Activated T-helper 2 cell treated with anti-CD3 and anti-CD28 coated beads, Interferon-gamma antibody, Interleukin-2, Interleukin-4, amounts not matched to agents 10 μg/mL and 5 μg/mL and 100 μg/mL, durations not matched to agents 14 hours and 24 hours and 36 hours (primary cell): ENCODE data around the gene DOK7. TPM values are rescaled to one million over a fixed set of nuclear protein-coding genes. Genes with fewer than 3 reads are reported as not detected.
"Not testable (repeated sequence)": the region's sequence is repeated elsewhere in the genome, so short reads cannot be mapped to it uniquely, and the experiment has no call there.

Source experiments
- DNase-seq: peaks from one replicate; pipeline ENCODE4 v3.0.0; 2021; ENCODE audit warnings: low spot score
- H3K27ac Mint-ChIP-seq: one replicate; pipeline ENCODE4 v1.8.0; 2021; ENCODE audit warnings: mixed read lengths
- H3K27me3 Mint-ChIP-seq: one replicate; pipeline ENCODE4 v1.8.0; 2021; ENCODE audit warnings: low read depth, mixed read lengths
- H3K36me3 Mint-ChIP-seq: one replicate; pipeline ENCODE4 v1.8.0; 2021; ENCODE audit warnings: low read depth, mixed read lengths
- H3K4me1 Mint-ChIP-seq: one replicate; pipeline ENCODE4 v1.8.0; 2021; ENCODE audit warnings: low read depth, mixed read lengths
- H3K4me3 Mint-ChIP-seq: one replicate; pipeline ENCODE4 v1.8.0; 2021; ENCODE audit warnings: low read depth, mild to moderate bottlenecking, moderate library complexity, mixed read lengths
- H3K9me3 Mint-ChIP-seq: one replicate; pipeline ENCODE4 v1.8.0; 2021; ENCODE audit warnings: mixed read lengths
- intact Hi-C: fragments of 100-400 bp; cut with micrococcal nuclease; formaldehyde crosslinking; loops from one replicate; pipeline ENCODE4 v1.15.1; 2023
- total RNA-seq: library from RNA; stranded (reverse); gene quantifications from 2 replicates; pipeline ENCODE4 v1.2.3, GENCODE V29; 2022

The DOK7 gene
- total RNA-seq, 1 donor from 2014 or later: not detected

- H3K36me3 Mint-ChIP-seq: peaks cover 22% of the 10 kb centered on the region
- H3K27me3 Mint-ChIP-seq: no peaks in the 10 kb centered on the region
- peaks cover 13% of the 10 kb centered on the region for H3K4me1 Mint-ChIP-seq
These were observed 65.1 kb downstream of the DOK7 start for GRCh38 chr4:3527914-3528876.

GRCh38 chr4:3529363-3529762, 66.3 kb downstream of the DOK7 start:
- H3K4me3 Mint-ChIP-seq: no peak overlapping the region
- H3K9me3 Mint-ChIP-seq: no peaks in the 10 kb centered on the region
- no peak overlapping the region for H3K27ac Mint-ChIP-seq

More at GRCh38 chr4:3527914-3528876, 65.1 kb downstream of the DOK7 start:
- no peak for DNase-seq
- Mint-ChIP-seq H3K9me3 (no peaks in the 10 kb centered on the region), H3K4me3 (no peak overlapping the region), H3K27ac (no peak overlapping the region)
- intact Hi-C loops: no loop called here

GRCh38 chr4:3530051-3530450, 66.9 kb downstream of the DOK7 start:
- H3K36me3 Mint-ChIP-seq: peaks cover 13% of the 10 kb centered on the region
- H3K27me3 Mint-ChIP-seq: peaks cover 8% of the 10 kb centered on the region
- H3K4me3 Mint-ChIP-seq: peak overlapping the region; percentile 99
- peaks cover 13% of the 10 kb centered on the region for H3K4me1 Mint-ChIP-seq
- DNase-seq: no peak
- H3K9me3 Mint-ChIP-seq: peaks cover under 1% of the 10 kb centered on the region
- intact Hi-C loops: no loop called here
- H3K27ac Mint-ChIP-seq: no peak overlapping the region

More at GRCh38 chr4:3529363-3529762, 66.3 kb downstream of the DOK7 start:
- peaks cover 13% of the 10 kb centered on the region for H3K4me1 Mint-ChIP-seq
- peaks cover 5% of the 10 kb centered on the region for H3K27me3 Mint-ChIP-seq
- H3K36me3 Mint-ChIP-seq: peaks cover 19% of the 10 kb centered on the region
- intact Hi-C loops: no loop called here
- no peak for DNase-seq

- Mint-ChIP-seq H3K9me3 (peaks cover 5% of the 10 kb centered on the region), H3K27ac (no peak overlapping the region), H3K27me3 (peaks cover 8% of the 10 kb centered on the region), H3K36me3 (peaks cover 13% of the 10 kb centered on the region), H3K4me3 (peak overlapping the region; percentile 99), H3K4me1 (peaks cover 13% of the 10 kb centered on the region)
- intact Hi-C loops: no loop called here
- no peak for DNase-seq
These were observed 67.7 kb downstream of the DOK7 start for GRCh38 chr4:3530663-3531254.

GRCh38 chr4:3531318-3531878, 68.3 kb downstream of the DOK7 start:
- peak overlapping the region; percentile 99 for H3K4me3 Mint-ChIP-seq
- DNase-seq: no peak
- H3K27ac Mint-ChIP-seq: peak overlapping the region; percentile 39
- H3K36me3 Mint-ChIP-seq: peaks cover 13% of the 10 kb centered on the region
- H3K4me1 Mint-ChIP-seq: peaks cover 13% of the 10 kb centered on the region
- H3K9me3 Mint-ChIP-seq: peaks cover 5% of the 10 kb centered on the region
- intact Hi-C loops: no loop called here
- H3K27me3 Mint-ChIP-seq: peaks cover 8% of the 10 kb centered on the region

- Mint-ChIP-seq H3K36me3 (peaks cover 13% of the 10 kb centered on the region), H3K27ac (peak within 1 kb of the TSS; percentile 91), H3K4me1 (peaks cover 13% of the 10 kb centered on the region), H3K27me3 (peaks cover 8% of the 10 kb centered on the region), H3K9me3 (peaks cover 5% of the 10 kb centered on the region), H3K4me3 (peak within 1 kb of the TSS; percentile 99)
- peak; percentile 82 for DNase-seq
- intact Hi-C loops: no loop called here
These were observed 69.0 kb downstream of the DOK7 start, which contains the start of gene LRPAP1 for GRCh38 chr4:3531879-3532750. TSS of gene LRPAP1 (minus strand) at chr4:3532422. CDS start at chr4:3532412, 10 bp downstream.

- H3K27ac Mint-ChIP-seq: no peak overlapping the region
- intact Hi-C loops: no loop called here
- peak overlapping the region; percentile 99 for H3K4me3 Mint-ChIP-seq
- DNase-seq: no peak
- H3K27me3 Mint-ChIP-seq: peaks cover 8% of the 10 kb centered on the region
- peaks cover 13% of the 10 kb centered on the region for H3K4me1 Mint-ChIP-seq
- peaks cover 13% of the 10 kb centered on the region for H3K36me3 Mint-ChIP-seq
- H3K9me3 Mint-ChIP-seq: peaks cover 5% of the 10 kb centered on the region
These were observed 69.8 kb downstream of the DOK7 start for GRCh38 chr4:3532751-3533422.

- peak overlapping the region; percentile 45 for H3K4me3 Mint-ChIP-seq
- intact Hi-C loops: no loop called here
- H3K4me1 Mint-ChIP-seq: peaks cover 13% of the 10 kb centered on the region
- H3K9me3 Mint-ChIP-seq: peaks cover 5% of the 10 kb centered on the region
- peaks cover 8% of the 10 kb centered on the region for H3K27me3 Mint-ChIP-seq
- no peak overlapping the region for H3K27ac Mint-ChIP-seq
- no peak for DNase-seq
- peaks cover 13% of the 10 kb centered on the region for H3K36me3 Mint-ChIP-seq
These were observed 70.3 kb downstream of the DOK7 start for GRCh38 chr4:3533423-3533820.

GRCh38 chr4:3535812-3536211, 72.7 kb downstream of the DOK7 start:
- intact Hi-C loops, H3K27ac Mint-ChIP-seq, DNase-seq, H3K9me3 Mint-ChIP-seq, H3K27me3 Mint-ChIP-seq, H3K4me1 Mint-ChIP-seq, H3K4me3 Mint-ChIP-seq, H3K36me3 Mint-ChIP-seq: not testable (repeated sequence)

- DNase-seq, H3K4me3 Mint-ChIP-seq, H3K9me3 Mint-ChIP-seq, H3K36me3 Mint-ChIP-seq, H3K4me1 Mint-ChIP-seq, H3K27me3 Mint-ChIP-seq, H3K27ac Mint-ChIP-seq, intact Hi-C loops: not testable (repeated sequence)
These were observed 75.8 kb downstream of the DOK7 start for GRCh38 chr4:3538906-3539305.

GRCh38 chr4:3543415-3543814, 80.3 kb downstream of the DOK7 start:
- DNase-seq, H3K36me3 Mint-ChIP-seq, H3K4me1 Mint-ChIP-seq, H3K9me3 Mint-ChIP-seq, H3K4me3 Mint-ChIP-seq, H3K27ac Mint-ChIP-seq, H3K27me3 Mint-ChIP-seq, intact Hi-C loops: not testable (repeated sequence)
